DND-41 (cell line): ENCODE results near the gene COL8A1.

Source experiments
- ATAC-seq: fragments of 200-7000 bp; cut with Tn5 transposase; 3 replicates; pipeline ENCODE4 v1.9.1; 2021; ENCODE audit warnings: low read depth; ENCODE audit not compliant: insufficient read depth
- DNase-seq: peaks from one replicate; pipeline ENCODE4 v3.0.0-alpha.2; 2020
- H2AFZ ChIP-seq: 2 replicates; pipeline ENCODE4 v1.6.0; 2012; ENCODE audit warnings: low read depth, low read length
- H3K27ac ChIP-seq: 2 replicates; pipeline ENCODE4 v1.5.1; 2012; ENCODE audit warnings: low read length, inconsistent platforms
- H3K27me3 ChIP-seq: fragments of 200-600 bp; sonication (generic); 2 replicates; pipeline ENCODE4 v1.6.0; 2012; ENCODE audit warnings: low read length, mild to moderate bottlenecking, inconsistent platforms; ENCODE audit not compliant: insufficient read depth, poor library complexity
- H3K36me3 ChIP-seq: 2 replicates; pipeline ENCODE4 v1.5.1; 2012; ENCODE audit warnings: low read length, inconsistent platforms; ENCODE audit not compliant: insufficient read depth
- H3K4me1 ChIP-seq: 2 replicates; pipeline ENCODE4 v1.5.1; 2012; ENCODE audit warnings: mild to moderate bottlenecking, low read length; ENCODE audit not compliant: insufficient read depth
- H3K4me2 ChIP-seq: 2 replicates; pipeline ENCODE4 v1.6.0; 2012; ENCODE audit warnings: mild to moderate bottlenecking, moderate library complexity, low read length, inconsistent platforms; ENCODE audit not compliant: insufficient read depth
- H3K4me3 ChIP-seq, 2 experiments: fragments of 200-600 bp in 1 of 2; shearing (Covaris generic) in 1 of 2; 2 replicates each; pipeline ENCODE4 v1.5.1; 2012 to 2016; ENCODE audit warnings: inconsistent platforms in 2 of 2, low read length in 2 of 2, mild to moderate bottlenecking in 2 of 2, low read depth in 1 of 2, moderate library complexity in 1 of 2
- H3K79me2 ChIP-seq: 2 replicates; pipeline ENCODE4 v1.6.0; 2012; ENCODE audit warnings: low read length, inconsistent platforms; ENCODE audit not compliant: insufficient read depth
- H3K9ac ChIP-seq: 2 replicates; pipeline ENCODE4 v1.6.0; 2012; ENCODE audit warnings: low read depth, mild to moderate bottlenecking, inconsistent platforms, low read length, moderate library complexity
- H3K9me3 ChIP-seq: 2 replicates; pipeline ENCODE4 v1.5.1; 2012; ENCODE audit warnings: low read length, moderate library complexity, mild to moderate bottlenecking, inconsistent platforms; ENCODE audit not compliant: insufficient read depth, severe bottlenecking
- H4K20me1 ChIP-seq: 2 replicates; pipeline ENCODE4 v1.6.0; 2012; ENCODE audit warnings: low read length; ENCODE audit not compliant: insufficient read depth
- CTCF ChIP-seq: IDR thresholded peaks from 2 replicates; pipeline ENCODE4 v1.5.1; 2012; ENCODE audit warnings: borderline replicate concordance, low read length, moderate library complexity, mild to moderate bottlenecking; ENCODE audit not compliant: poor library complexity, severe bottlenecking; ENCODE audit errors: extremely low read depth
- EZH2 ChIP-seq: IDR thresholded peaks from 3 replicates; pipeline ENCODE4 v1.6.1; 2012; ENCODE audit warnings: borderline replicate concordance, low read depth, mild to moderate bottlenecking, moderate library complexity, low read length, inconsistent platforms; ENCODE audit not compliant: severe bottlenecking

COL8A1 gene

GRCh38 chr3:99678896-99679295 is 40.5 kb downstream of the COL8A1 start:
- Histone ChIP-seq H3K27me3 (peaks cover 3% of the 10 kb centered on the region), H3K79me2 (no peaks in the 10 kb centered on the region), H4K20me1 (no peaks in the 10 kb centered on the region), H3K9ac (no peak overlapping the region), H3K4me1 (no peaks in the 10 kb centered on the region), H2AFZ (no peak overlapping the region), H3K4me3 (no peak overlapping the region), H3K27ac (no peak overlapping the region), H3K4me2 (no peak overlapping the region), H3K36me3 (no peaks in the 10 kb centered on the region), H3K9me3 (no peaks in the 10 kb centered on the region)
- DNase-seq, result no peak
- ATAC-seq, result no peak
- TF ChIP-seq CTCF (no peak), EZH2 (no peak)

- Histone ChIP-seq H3K27me3 (peaks cover 3% of the 10 kb centered on the region), H3K9ac (no peak overlapping the region), H3K9me3 (no peaks in the 10 kb centered on the region), H2AFZ (no peak overlapping the region), H3K36me3 (no peaks in the 10 kb centered on the region), H3K4me2 (no peak overlapping the region), H3K27ac (no peak overlapping the region), H3K79me2 (no peaks in the 10 kb centered on the region), H3K4me3 (no peak overlapping the region), H3K4me1 (no peaks in the 10 kb centered on the region), H4K20me1 (no peaks in the 10 kb centered on the region)
- DNase-seq, result no peak
- TF ChIP-seq EZH2 (no peak), CTCF (no peak)
- no peak for ATAC-seq
Measured at GRCh38 chr3:99681512-99681911, 43.1 kb downstream of the COL8A1 start.

- no peak for ATAC-seq
- no peak overlapping the region for H3K9ac ChIP-seq
- no peak overlapping the region for H3K4me3 ChIP-seq
- no peaks in the 10 kb centered on the region for H3K79me2 ChIP-seq
- no peaks in the 10 kb centered on the region for H3K4me1 ChIP-seq
- no peak for TF ChIP-seq EZH2
- no peak for TF ChIP-seq CTCF
- H3K27ac ChIP-seq, result no peak overlapping the region
- H2AFZ ChIP-seq, result no peak overlapping the region
- no peaks in the 10 kb centered on the region for H3K36me3 ChIP-seq
- no peaks in the 10 kb centered on the region for H4K20me1 ChIP-seq
- H3K9me3 ChIP-seq, result no peaks in the 10 kb centered on the region
- H3K4me2 ChIP-seq, result no peak overlapping the region
- no peak for DNase-seq
- peaks cover 3% of the 10 kb centered on the region for H3K27me3 ChIP-seq
Measured at GRCh38 chr3:99681976-99682375, 43.6 kb downstream of the COL8A1 start.

- Histone ChIP-seq H2AFZ (no peak overlapping the region), H3K4me2 (no peak overlapping the region), H3K27ac (no peak overlapping the region), H3K4me3 (no peak overlapping the region), H3K4me1 (no peaks in the 10 kb centered on the region), H3K27me3 (no peaks in the 10 kb centered on the region), H3K36me3 (no peaks in the 10 kb centered on the region), H3K9ac (no peak overlapping the region), H3K9me3 (no peaks in the 10 kb centered on the region), H4K20me1 (no peaks in the 10 kb centered on the region), H3K79me2 (no peaks in the 10 kb centered on the region)
- DNase-seq (no peak), ATAC-seq (no peak)
- no peak for TF ChIP-seq CTCF
Measured at GRCh38 chr3:99683465-99683864, 45.1 kb downstream of the COL8A1 start.
